CD14-positive monocyte (primary cell): Measurements from ENCODE around the gene CYP27B1. TPM values are rescaled to one million over a fixed set of nuclear protein-coding genes. Genes with fewer than 3 reads are reported as not detected.

ENCODE experiments used
- DNase-seq, 3 donors: peaks; one replicate each; pipeline ENCODE4 v3.0.0-alpha.2; 2011 to 2022
- H2AFZ ChIP-seq: 2 replicates; pipeline ENCODE4 v1.6.0; 2012; ENCODE audit warnings: mild to moderate bottlenecking, low read depth, low read length, inconsistent platforms; ENCODE audit not compliant: insufficient read depth, poor library complexity, severe bottlenecking
- H3K27ac ChIP-seq, 2 donors: 1 replicate in 1 of 2; 2 replicates in 1 of 2; pipeline ENCODE4 v1.5.1; 2012 to 2013; ENCODE audit warnings: low read length in 2 of 2, control low read depth in 1 of 2, inconsistent platforms in 1 of 2, low read depth in 1 of 2, mild to moderate bottlenecking in 1 of 2
- H3K27me3 ChIP-seq, 2 donors: one replicate each; pipeline versions ENCODE4 v1.6.0 to v1.6.1; 2011 to 2013; ENCODE audit warnings: low read length in 2 of 2; ENCODE audit not compliant: control insufficient read depth in 2 of 2, insufficient read depth in 2 of 2
- H3K36me3 ChIP-seq, 2 donors: replicated peaks in 1 of 2; 1 replicate in 1 of 2; 2 replicates in 1 of 2; pipeline versions ENCODE4 v1.5.1 to v1.6.1; 2012 to 2013; ENCODE audit warnings: low read length in 2 of 2, control low read depth in 1 of 2, inconsistent platforms in 1 of 2, mild to moderate bottlenecking in 1 of 2; ENCODE audit not compliant: insufficient read depth in 2 of 2, control insufficient read depth in 1 of 2
- H3K4me1 ChIP-seq, 2 donors: 1 replicate in 1 of 2; 2 replicates in 1 of 2; pipeline versions ENCODE4 v1.5.1 to v1.6.1; 2012 to 2013; ENCODE audit warnings: low read length in 2 of 2, control low read depth in 1 of 2, inconsistent platforms in 1 of 2, mild to moderate bottlenecking in 1 of 2, moderate library complexity in 1 of 2; ENCODE audit not compliant: insufficient read depth in 2 of 2, control insufficient read depth in 1 of 2
- H3K4me2 ChIP-seq: replicated peaks from 2 replicates; pipeline ENCODE3; 2012; ENCODE audit warnings: low read length, moderate library complexity, mild to moderate bottlenecking; ENCODE audit not compliant: poor library complexity, severe bottlenecking; ENCODE audit errors: extremely low read depth
- H3K4me3 ChIP-seq, 3 experiments: fragments of 200-600 bp in 1 of 3; sonication (generic) in 1 of 3; replicated peaks in 1 of 3; 1 replicate in 2 of 3; 2 replicates in 1 of 3; pipeline ENCODE4 v1.5.1; 2011 to 2013; ENCODE audit warnings: low read length in 3 of 3, mild to moderate bottlenecking in 3 of 3, control low read depth in 2 of 3, low read depth in 2 of 3, inconsistent platforms in 1 of 3, moderate library complexity in 1 of 3
- H3K79me2 ChIP-seq: 2 replicates; pipeline ENCODE4 v1.6.0; 2012; ENCODE audit warnings: mild to moderate bottlenecking, control low read depth, inconsistent platforms, low read length, moderate library complexity; ENCODE audit not compliant: insufficient read depth
- H3K9ac ChIP-seq: 2 replicates; pipeline ENCODE4 v1.6.0; 2017; ENCODE audit warnings: low read length, mild to moderate bottlenecking; ENCODE audit not compliant: insufficient read depth, poor library complexity, severe bottlenecking
- H3K9me3 ChIP-seq, 2 donors: replicated peaks in 1 of 2; 1 replicate in 1 of 2; 2 replicates in 1 of 2; pipeline versions ENCODE4 v1.5.1 to v1.6.1; 2012 to 2013; ENCODE audit warnings: low read length in 2 of 2, control low read depth in 1 of 2; ENCODE audit not compliant: control insufficient read depth in 1 of 2, insufficient read depth in 1 of 2
- H4K20me1 ChIP-seq: 2 replicates; pipeline ENCODE4 v1.6.0; 2012; ENCODE audit warnings: mild to moderate bottlenecking, low read length, control low read depth, moderate library complexity; ENCODE audit not compliant: insufficient read depth
- H3K27ac Mint-ChIP-seq, 7 donors: one replicate each; pipeline ENCODE4 v1.8.0; 2020; ENCODE audit warnings: mild to moderate bottlenecking in 7 of 7, mixed read lengths in 7 of 7, moderate library complexity in 6 of 7, inconsistent platforms in 2 of 7
- H3K27me3 Mint-ChIP-seq, 3 donors: one replicate each; pipeline ENCODE4 v1.8.0; 2021 to 2022; ENCODE audit warnings: low read depth in 3 of 3, mild to moderate bottlenecking in 3 of 3, mixed read lengths in 3 of 3, moderate library complexity in 3 of 3, inconsistent platforms in 1 of 3
- H3K36me3 Mint-ChIP-seq, 2 donors: one replicate each; pipeline ENCODE4 v1.8.0; 2020; ENCODE audit warnings: mixed read lengths in 2 of 2, inconsistent platforms in 1 of 2, mild to moderate bottlenecking in 1 of 2
- H3K4me1 Mint-ChIP-seq: one replicate; pipeline ENCODE4 v1.8.0; 2020; ENCODE audit warnings: mild to moderate bottlenecking, mixed read lengths
- H3K4me3 Mint-ChIP-seq, 2 donors: one replicate each; pipeline ENCODE4 v1.8.0; 2020; ENCODE audit warnings: mild to moderate bottlenecking in 2 of 2, mixed read lengths in 2 of 2, moderate library complexity in 1 of 2
- H3K9me3 Mint-ChIP-seq, 7 donors: one replicate each; pipeline ENCODE4 v1.8.0; 2020 to 2022; ENCODE audit warnings: mixed read lengths in 7 of 7, mild to moderate bottlenecking in 6 of 7, moderate library complexity in 6 of 7, inconsistent platforms in 2 of 7
- CTCF ChIP-seq: fragments of 200-600 bp; IDR thresholded peaks from one replicate; pipeline ENCODE4 v1.8.0; 2022; ENCODE audit warnings: antibody characterized with exemption, mild to moderate bottlenecking
- WGBS: methylation state at CpG from one replicate; pipeline ENCODE4 v1.1.5; 2013; ENCODE audit warnings: missing lambda C conversion rate; ENCODE audit not compliant: insufficient coverage; 5-methylcytosine and 5-hydroxymethylcytosine counted together
- intact Hi-C, 2 donors: fragments of 100-400 bp; cut with micrococcal nuclease; formaldehyde crosslinking; loops; one replicate each; pipeline versions ENCODE4 v1.15.0 to v1.15.1; 2023
- polyA minus RNA-seq: library from RNA; depleted of rRNA, polyadenylated mRNA; stranded (reverse); fragments of >200 nt; gene quantifications from 2 replicates; pipeline ENCODE4 v1.2.3, GENCODE V29; 2012
- polyA plus RNA-seq, 3 donors: library from polyadenylated mRNA; depleted of rRNA in 1 of 3; unstranded in 2 of 3; stranded (reverse) in 1 of 3; fragments of 300-500 nt in 2 of 3; fragments of >200 nt in 1 of 3; fragmentation: Illumina TruSeq in 2 of 3; gene quantifications; 1 replicate in 2 of 3; 2 replicates in 1 of 3; pipeline ENCODE4 v1.2.3, GENCODE V29; 2012 to 2021
- total RNA-seq, 12 experiments: library from RNA in 1 of 12; stranded (reverse) in 1 of 12; fragments of 120-200 nt in 1 of 12; gene quantifications; one replicate each; pipeline ENCODE4 v1.2.4 and lab custom pipeline; 2013 to 2026; ENCODE audit warnings: mixed read lengths in 6 of 12, inconsistent platforms in 1 of 12

CYP27B1 gene
- 0.13 TPM for total RNA-seq (2013)
- polyA plus RNA-seq (under 1 TPM in 1 of 3 donors, not detected in 2; 0.81 TPM), polyA minus RNA-seq (0.16 and 0.69 TPM in 2 replicates), total RNA-seq (lab: John Stamatoyannopoulos, UW) (0.37 to 2.5 (median 0.72) reads per million in 11 experiments)

- WGBS, result 3% methylated on average over 32 of the region's 38 CpGs
- DNase-seq, result no peak
- peak within 1 kb of the TSS; percentile 43 for H2AFZ ChIP-seq
- Mint-ChIP-seq H3K9me3 (peaks cover 0 to 18% (median 5%) of the 10 kb centered on the region in 7 donors), H3K4me3 (peak within 1 kb of the TSS; percentile 47 to 95), H3K27ac (peak within 1 kb of the TSS in 1 of 7 donors; percentile 41), H3K27me3 (peaks cover 51 to 55% (median 54%) of the 10 kb centered on the region in 3 donors), H3K36me3 (peaks cover 23 to 27% of the 10 kb centered on the region in 2 donors), H3K4me1 (peaks cover 42% of the 10 kb centered on the region)
- H3K9me3 ChIP-seq, result peaks cover 0 to 13% of the 10 kb centered on the region in 2 donors
- TF ChIP-seq CTCF, result no peak
- H3K36me3 ChIP-seq, result peaks cover 0 to 6% of the 10 kb centered on the region in 2 donors
- H3K4me3 ChIP-seq, result peak within 1 kb of the TSS in 1 of 3 experiments; percentile 73
- intact Hi-C loops, result no loop called here
- peaks cover 37 to 56% of the 10 kb centered on the region in 2 donors for H3K27me3 ChIP-seq
- peaks cover 36 to 40% of the 10 kb centered on the region in 2 donors for H3K4me1 ChIP-seq
- H3K4me2 ChIP-seq, result peak within 1 kb of the TSS; percentile 81
- H3K9ac ChIP-seq, result no peak within 1 kb of the TSS
- no peaks in the 10 kb centered on the region for H3K79me2 ChIP-seq
- H4K20me1 ChIP-seq, result no peaks in the 10 kb centered on the region
- no peak within 1 kb of the TSS for H3K27ac ChIP-seq
Measured at GRCh38 chr12:57766464-57767304, at the start of gene CYP27B1. Gene CYP27B1, minus strand, starts transcription at chr12:57767078. Its CDS starts 37 bp downstream, at chr12:57767041.

GRCh38 chr12:57816001-57816854, 49.4 kb upstream of the CYP27B1 start:
- no peaks in the 10 kb centered on the region for H3K27me3 ChIP-seq
- DNase-seq, result no peak
- Mint-ChIP-seq H3K27me3 (no peaks in the 10 kb centered on the region), H3K36me3 (peaks cover 18 to 27% of the 10 kb centered on the region in 2 donors), H3K27ac (peak overlapping the region in 4 of 7 donors; percentile 42 to 74 (median 58)), H3K9me3 (peaks cover 0 to 2% (median 0%) of the 10 kb centered on the region in 7 donors), H3K4me3 (no peak overlapping the region), H3K4me1 (peaks cover 31% of the 10 kb centered on the region)
- no peak for TF ChIP-seq CTCF
- H3K9ac ChIP-seq, result no peak overlapping the region
- H3K4me3 ChIP-seq, result peak overlapping the region in 1 of 3 experiments; percentile 0
- H3K36me3 ChIP-seq, result peaks cover 12 to 19% of the 10 kb centered on the region in 2 donors
- H3K9me3 ChIP-seq, result no peaks in the 10 kb centered on the region
- H2AFZ ChIP-seq, result no peak overlapping the region
- H3K27ac ChIP-seq, result peak overlapping the region in 1 of 2 donors; percentile 39
- intact Hi-C loops, result no loop called here
- 25% methylated on average over 1 of the region's 3 CpGs for WGBS
- H3K4me2 ChIP-seq, result peak overlapping the region; percentile 10
- no peaks in the 10 kb centered on the region for H3K79me2 ChIP-seq
- peaks cover 55% of the 10 kb centered on the region for H4K20me1 ChIP-seq
- peaks cover 23% of the 10 kb centered on the region in 2 donors for H3K4me1 ChIP-seq
